Smooth muscle cell (in vitro differentiated cells): ENCODE data around the gene TSN. TPM values are rescaled to one million over a fixed set of nuclear protein-coding genes. Genes with fewer than 3 reads are reported as not detected.

ENCODE experiments used
- DNase-seq: peaks from one replicate; lab custom pipeline; 2025; ENCODE audit not compliant: unreplicated experiment; lab: John Stamatoyannopoulos, UW
- H2AFZ ChIP-seq: fragments of 200-600 bp; sonication (generic); 2 replicates; pipeline ENCODE4 v1.6.0; 2016; ENCODE audit warnings: antibody characterized with exemption, low read depth, mild to moderate bottlenecking
- H3F3A ChIP-seq: fragments of 200-600 bp; sonication (generic); 2 replicates; pipeline ENCODE4 v1.6.0; 2017; ENCODE audit warnings: antibody characterized with exemption, low read depth
- H3K27ac ChIP-seq: fragments of 200-600 bp; sonication (generic); 2 replicates; pipeline ENCODE4 v1.5.1; 2016; ENCODE audit warnings: low read depth, mild to moderate bottlenecking
- H3K27me3 ChIP-seq: fragments of 200-600 bp; sonication (generic); 2 replicates; pipeline ENCODE4 v1.6.1; 2016; ENCODE audit warnings: low read depth, mild to moderate bottlenecking
- H3K36me3 ChIP-seq: fragments of 200-600 bp; sonication (generic); 2 replicates; pipeline ENCODE4 v1.5.1; 2016; ENCODE audit warnings: low read depth
- H3K4me1 ChIP-seq: fragments of 200-600 bp; sonication (generic); 2 replicates; pipeline ENCODE4 v1.5.1; 2016; ENCODE audit warnings: low read depth
- H3K4me2 ChIP-seq: fragments of 200-600 bp; sonication (generic); 2 replicates; pipeline ENCODE4 v1.6.0; 2016; ENCODE audit warnings: mild to moderate bottlenecking
- H3K4me3 ChIP-seq: fragments of 200-600 bp; sonication (generic); 2 replicates; pipeline ENCODE4 v1.5.1; 2016; ENCODE audit warnings: mild to moderate bottlenecking
- H3K79me2 ChIP-seq: fragments of 200-600 bp; sonication (generic); 2 replicates; pipeline ENCODE4 v1.6.0; 2016; ENCODE audit warnings: low read depth, mild to moderate bottlenecking
- H3K9ac ChIP-seq: fragments of 200-600 bp; sonication (generic); 2 replicates; pipeline ENCODE4 v1.6.0; 2016; ENCODE audit warnings: low read depth
- H3K9me3 ChIP-seq: fragments of 200-600 bp; sonication (generic); replicated peaks from 2 replicates; pipeline ENCODE4 v1.5.1; 2016; ENCODE audit warnings: low read depth
- H4K20me1 ChIP-seq: fragments of 200-600 bp; sonication (generic); 2 replicates; pipeline ENCODE4 v1.6.0; 2016; ENCODE audit warnings: low read depth
- WGBS: methylation state at CpG from one replicate; pipeline ENCODE4 v1.1.7; 2016; ENCODE audit warnings: low lambda C conversion rate; 5-methylcytosine and 5-hydroxymethylcytosine counted together
- polyA plus RNA-seq: library from polyadenylated mRNA; unstranded; fragments of >200 nt; fragmentation: Nextera tagmentation; extraction: Ambion mirVana; gene quantifications from 2 replicates; pipeline ENCODE4 v1.2.1, GENCODE V29; 2016
- total RNA-seq: library from RNA; depleted of rRNA; stranded (reverse); fragments of >200 nt; gene quantifications from 2 replicates; pipeline ENCODE4 v1.2.3, GENCODE V29; 2014
- TF ChIP-seq, protein P1 (sequence below): fragments of 200-600 bp; sonication (generic); IDR thresholded peaks from 2 replicates; pipeline ENCODE4 v1.5.1; 2017; ENCODE audit warnings: borderline replicate concordance, mild to moderate bottlenecking, antibody characterized with exemption; ENCODE audit not compliant: insufficient read depth, poor library complexity, severe bottlenecking

TSN gene
- total and polyA plus RNA-seq, 2 experiments from 2014 or later = 47.3 to 53.1 TPM

DNA sequence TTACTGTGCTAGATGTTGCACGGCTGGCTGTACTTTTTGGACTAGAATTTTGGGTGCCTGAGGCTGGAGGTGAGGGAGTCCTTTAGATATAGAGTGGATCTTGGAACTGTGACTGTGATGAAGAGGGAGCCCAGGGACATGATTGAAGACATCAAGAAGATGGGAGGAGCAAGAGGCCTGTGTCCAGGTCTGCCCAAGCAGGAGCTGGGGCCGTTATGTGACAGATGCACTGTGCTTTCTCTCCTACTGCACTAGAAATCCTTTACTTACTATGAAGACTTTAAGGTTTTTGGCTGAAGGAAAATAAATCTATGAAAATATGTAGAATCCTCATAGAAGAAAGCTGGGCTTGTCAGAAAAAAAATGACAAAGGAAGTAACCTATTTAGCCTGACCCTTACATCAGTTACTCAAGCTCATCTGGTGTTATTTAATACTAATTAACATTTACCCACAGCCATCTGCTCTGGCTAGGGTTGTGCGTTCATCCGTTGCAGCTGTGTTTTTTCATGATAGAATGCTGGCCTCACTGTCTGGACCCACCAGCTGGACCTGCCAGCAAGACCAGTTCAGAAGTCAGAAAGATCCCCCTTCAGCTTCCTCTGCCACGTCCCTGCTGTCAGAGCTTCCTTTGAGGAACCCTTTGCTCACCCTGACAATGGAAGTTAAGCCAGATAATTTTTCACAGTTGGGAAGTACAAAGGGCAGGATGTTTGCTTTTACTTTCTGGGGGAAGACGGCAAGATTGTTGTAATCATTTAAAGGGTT, 16.7 kb downstream of the TSN start:
- Histone ChIP-seq H3K4me3 (no peak overlapping the region), H2AFZ (no peak overlapping the region), H3K36me3 (no peaks in the 10 kb centered on the region), H3K27me3 (no peaks in the 10 kb centered on the region), H3K9me3 (no peaks in the 10 kb centered on the region), H4K20me1 (no peaks in the 10 kb centered on the region), H3K27ac (no peak overlapping the region), H3K4me2 (no peak overlapping the region), H3K79me2 (no peaks in the 10 kb centered on the region), H3K9ac (no peak overlapping the region), H3F3A (no peaks in the 10 kb centered on the region), H3K4me1 (no peaks in the 10 kb centered on the region)
- DNase-seq = no peak
- WGBS = 79% methylated on average over 6 of the region's 6 CpGs
- TF ChIP-seq, protein P1, sequence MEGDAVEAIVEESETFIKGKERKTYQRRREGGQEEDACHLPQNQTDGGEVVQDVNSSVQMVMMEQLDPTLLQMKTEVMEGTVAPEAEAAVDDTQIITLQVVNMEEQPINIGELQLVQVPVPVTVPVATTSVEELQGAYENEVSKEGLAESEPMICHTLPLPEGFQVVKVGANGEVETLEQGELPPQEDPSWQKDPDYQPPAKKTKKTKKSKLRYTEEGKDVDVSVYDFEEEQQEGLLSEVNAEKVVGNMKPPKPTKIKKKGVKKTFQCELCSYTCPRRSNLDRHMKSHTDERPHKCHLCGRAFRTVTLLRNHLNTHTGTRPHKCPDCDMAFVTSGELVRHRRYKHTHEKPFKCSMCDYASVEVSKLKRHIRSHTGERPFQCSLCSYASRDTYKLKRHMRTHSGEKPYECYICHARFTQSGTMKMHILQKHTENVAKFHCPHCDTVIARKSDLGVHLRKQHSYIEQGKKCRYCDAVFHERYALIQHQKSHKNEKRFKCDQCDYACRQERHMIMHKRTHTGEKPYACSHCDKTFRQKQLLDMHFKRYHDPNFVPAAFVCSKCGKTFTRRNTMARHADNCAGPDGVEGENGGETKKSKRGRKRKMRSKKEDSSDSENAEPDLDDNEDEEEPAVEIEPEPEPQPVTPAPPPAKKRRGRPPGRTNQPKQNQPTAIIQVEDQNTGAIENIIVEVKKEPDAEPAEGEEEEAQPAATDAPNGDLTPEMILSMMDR = no peak

DNA sequence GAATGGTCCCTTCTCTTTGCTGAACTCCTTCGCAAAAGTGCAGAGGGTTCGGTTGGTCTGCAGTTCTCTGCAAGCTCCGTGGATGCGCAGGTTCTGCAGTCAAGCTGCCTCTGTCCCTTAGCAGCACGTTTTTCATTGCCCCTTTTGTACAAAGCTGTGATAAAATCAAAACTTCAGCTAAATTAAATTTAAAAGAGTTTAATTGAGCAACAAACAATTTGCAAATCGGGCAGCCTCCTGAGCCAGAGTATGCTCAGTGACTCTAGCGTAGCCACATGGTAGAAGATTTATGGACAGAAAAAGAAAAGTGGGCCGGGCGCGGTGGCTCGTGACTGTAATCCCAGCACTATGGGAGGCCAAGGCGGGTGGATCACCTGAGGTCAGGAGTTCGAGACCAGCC, 18.8 kb downstream of the TSN start:
- TF ChIP-seq, protein P1 = no peak
- no peak overlapping the region for H3K4me2 ChIP-seq
- no peaks in the 10 kb centered on the region for H3K27me3 ChIP-seq
- no peaks in the 10 kb centered on the region for H3K9me3 ChIP-seq
- H3K79me2 ChIP-seq = no peaks in the 10 kb centered on the region
- no peak for DNase-seq
- no peak overlapping the region for H3K27ac ChIP-seq
- H2AFZ ChIP-seq = no peak overlapping the region
- H3F3A ChIP-seq = no peaks in the 10 kb centered on the region
- WGBS = 91% methylated on average over 13 of the region's 13 CpGs
- no peaks in the 10 kb centered on the region for H3K36me3 ChIP-seq
- no peak overlapping the region for H3K9ac ChIP-seq
- H3K4me1 ChIP-seq = no peaks in the 10 kb centered on the region
- no peaks in the 10 kb centered on the region for H4K20me1 ChIP-seq
- no peak overlapping the region for H3K4me3 ChIP-seq

DNA sequence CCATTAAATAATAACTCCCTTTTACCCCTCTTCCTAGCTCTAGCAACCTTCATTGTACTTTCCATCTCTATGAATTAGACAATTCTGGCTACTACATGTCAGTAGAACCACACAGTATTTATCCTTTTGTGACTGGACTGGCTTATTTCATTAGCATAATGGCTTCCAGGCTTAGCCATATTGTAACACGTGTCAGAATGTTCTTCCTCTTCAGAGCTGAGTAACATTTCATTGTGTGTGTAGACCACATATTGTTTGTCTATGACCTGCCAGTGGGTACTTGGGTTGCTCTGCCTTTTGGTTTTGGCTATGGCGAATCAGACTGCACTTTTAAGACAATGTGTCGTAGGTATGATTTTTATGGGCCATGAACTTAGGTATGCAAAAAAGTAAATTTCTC, 20.9 kb downstream of the TSN start:
- Histone ChIP-seq H3K27ac (no peak overlapping the region), H4K20me1 (no peaks in the 10 kb centered on the region), H2AFZ (no peak overlapping the region), H3K9me3 (no peaks in the 10 kb centered on the region), H3K4me2 (no peak overlapping the region), H3K27me3 (no peaks in the 10 kb centered on the region), H3K36me3 (no peaks in the 10 kb centered on the region), H3K4me1 (no peaks in the 10 kb centered on the region), H3F3A (no peaks in the 10 kb centered on the region), H3K4me3 (no peak overlapping the region), H3K79me2 (no peaks in the 10 kb centered on the region), H3K9ac (no peak overlapping the region)
- DNase-seq = no peak
- TF ChIP-seq, protein P1 = no peak
- 91% methylated on average over 3 of the region's 3 CpGs for WGBS
